ENCODE data around the gene TNFRSF1B.
A peak's percentile ranks its signal among the peaks of the same experiment; 100 is the strongest.

TNFRSF1B gene

DNA sequence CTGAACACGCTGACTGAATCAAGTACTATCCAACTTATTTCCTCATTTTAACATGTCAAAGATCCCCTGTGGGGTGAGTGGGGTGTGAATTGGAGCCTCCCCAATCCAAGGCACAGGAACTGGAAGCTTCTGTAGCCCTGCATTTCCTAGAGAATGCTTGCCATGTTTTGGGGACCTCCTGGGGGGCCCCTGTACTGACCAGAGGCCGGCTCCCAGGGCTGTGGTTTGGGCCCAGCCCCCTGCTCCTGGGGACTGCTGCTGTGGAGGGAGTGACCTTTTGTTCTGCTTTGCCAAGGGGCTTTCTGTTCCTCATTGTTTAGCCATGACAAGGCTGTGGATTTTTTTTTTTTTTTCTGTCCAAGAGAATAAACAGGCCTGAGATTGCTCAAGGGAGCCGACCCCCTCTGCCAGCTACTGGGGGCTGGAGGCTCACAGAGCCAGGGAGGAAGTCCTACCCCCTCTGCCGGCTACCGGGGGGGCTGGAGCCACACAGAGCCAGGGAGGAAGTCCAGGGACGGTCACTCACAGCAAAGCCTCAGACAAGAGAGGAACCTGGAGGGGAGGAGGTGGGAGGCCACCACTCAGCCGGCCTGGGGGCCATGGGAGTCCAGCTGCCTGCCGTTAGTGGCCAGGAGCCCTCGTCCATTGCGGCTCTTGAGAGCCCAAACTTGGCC is 17.4 kb downstream of the TNFRSF1B start:
- Mint-ChIP-seq H3K27me3 (ENCODE audit: low read depth, poor library complexity) (peaks cover 8% of the 10 kb centered on the region), H3K27ac (no peak overlapping the region), H3K36me3 (ENCODE audit: low read depth) (no peaks in the 10 kb centered on the region), H3K9me3 (no peaks in the 10 kb centered on the region), H3K4me3 (no peak overlapping the region), H3K4me1 (peaks cover 25% of the 10 kb centered on the region)
- peak; percentile 41 for DNase-seq
- TF ChIP-seq CTCF (IDR thresholded peaks at IDR 0.05), result no peak

- no peak for DNase-seq
- Mint-ChIP-seq H3K4me1 (peaks cover 24% of the 10 kb centered on the region), H3K27me3 (ENCODE audit: low read depth, poor library complexity) (no peaks in the 10 kb centered on the region), H3K27ac (peak overlapping the region; percentile 42), H3K4me3 (no peak overlapping the region), H3K9me3 (no peaks in the 10 kb centered on the region), H3K36me3 (ENCODE audit: low read depth) (no peaks in the 10 kb centered on the region)
- TF ChIP-seq CTCF (IDR thresholded peaks at IDR 0.05), result no peak
These were observed 18.5 kb downstream of the TNFRSF1B start for GRCh38 chr1:12185036-12185917.

- peaks cover 24% of the 10 kb centered on the region for H3K4me1 Mint-ChIP-seq
These were observed 19.3 kb downstream of the TNFRSF1B start for GRCh38 chr1:12185918-12186678.

DNA sequence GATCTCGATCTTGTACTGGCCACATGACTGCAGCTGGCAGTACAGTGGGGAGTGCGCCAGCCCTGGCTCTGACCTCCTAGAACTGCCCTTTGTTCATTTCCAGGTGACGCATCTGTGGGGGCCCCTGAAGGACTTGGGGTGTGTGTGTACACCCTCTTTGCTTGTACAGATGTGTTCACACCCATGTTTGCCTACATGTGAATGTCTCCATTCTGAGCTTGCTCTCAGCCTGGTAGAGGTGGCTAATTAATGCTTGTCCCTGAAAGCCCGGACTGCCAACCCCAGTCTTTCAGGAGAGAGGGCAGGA is 19.8 kb downstream of the TNFRSF1B start:
- TF ChIP-seq CTCF (IDR thresholded peaks at IDR 0.05), result no peak
- Mint-ChIP-seq H3K4me1 (peaks cover 24% of the 10 kb centered on the region), H3K36me3 (ENCODE audit: low read depth) (no peaks in the 10 kb centered on the region), H3K9me3 (no peaks in the 10 kb centered on the region), H3K27ac (no peak overlapping the region), H3K27me3 (ENCODE audit: low read depth, poor library complexity) (no peaks in the 10 kb centered on the region), H3K4me3 (no peak overlapping the region)
- DNase-seq, result no peak

More at GRCh38 chr1:12185918-12186678, 19.3 kb downstream of the TNFRSF1B start:
- DNase-seq, result no peak
- Mint-ChIP-seq H3K36me3 (ENCODE audit: low read depth) (no peaks in the 10 kb centered on the region), H3K27ac (peak overlapping the region; percentile 45), H3K27me3 (ENCODE audit: low read depth, poor library complexity) (no peaks in the 10 kb centered on the region), H3K4me3 (no peak overlapping the region), H3K9me3 (no peaks in the 10 kb centered on the region)
- TF ChIP-seq CTCF (IDR thresholded peaks at IDR 0.05), result no peak

GRCh38 chr1:12188115-12188514 is 21.3 kb downstream of the TNFRSF1B start:
- Mint-ChIP-seq H3K27me3 (ENCODE audit: low read depth, poor library complexity) (no peaks in the 10 kb centered on the region), H3K27ac (no peak overlapping the region), H3K4me1 (peaks cover 28% of the 10 kb centered on the region), H3K9me3 (no peaks in the 10 kb centered on the region), H3K4me3 (no peak overlapping the region), H3K36me3 (ENCODE audit: low read depth) (no peaks in the 10 kb centered on the region)
- DNase-seq, result no peak
- no peak for TF ChIP-seq CTCF (IDR thresholded peaks at IDR 0.05)
